Neural progenitor cell (in vitro differentiated cells): ENCODE results near the gene TEAD1. TPM values are rescaled to one million over a fixed set of nuclear protein-coding genes. Genes with fewer than 3 reads are reported as not detected.

Experiments used
- DNase-seq: peaks from one replicate; pipeline ENCODE4 v3.0.0-alpha.2; 2016; ENCODE audit warnings: low spot score
- H2AFZ ChIP-seq: fragments of 200-600 bp; sonication (generic); replicated peaks from 2 replicates; pipeline ENCODE4 v1.6.1; 2016; ENCODE audit warnings: antibody characterized with exemption
- H3F3A ChIP-seq: fragments of 200-600 bp; sonication (generic); 2 replicates; pipeline ENCODE4 v1.6.1; 2016; ENCODE audit warnings: antibody characterized with exemption, low read depth
- H3K27ac ChIP-seq: fragments of 200-600 bp; sonication (generic); 2 replicates; pipeline ENCODE4 v1.5.1; 2016; ENCODE audit warnings: mild to moderate bottlenecking
- H3K27me3 ChIP-seq: fragments of 200-600 bp; sonication (generic); 2 replicates; pipeline ENCODE4 v1.6.1; 2016; ENCODE audit warnings: mild to moderate bottlenecking, moderate library complexity
- H3K36me3 ChIP-seq: fragments of 200-600 bp; sonication (generic); 2 replicates; pipeline ENCODE4 v1.5.1; 2016
- H3K4me1 ChIP-seq: fragments of 200-600 bp; sonication (generic); 2 replicates; pipeline ENCODE4 v1.6.1; 2016; ENCODE audit warnings: mixed run types
- H3K4me2 ChIP-seq: fragments of 200-600 bp; sonication (generic); 2 replicates; pipeline ENCODE4 v1.6.1; 2016
- H3K4me3 ChIP-seq: fragments of 200-600 bp; sonication (generic); 2 replicates; pipeline ENCODE4 v1.5.1; 2016
- H3K79me2 ChIP-seq: fragments of 200-600 bp; sonication (generic); 2 replicates; pipeline ENCODE4 v1.6.1; 2016; ENCODE audit warnings: low read depth
- H3K9ac ChIP-seq: fragments of 200-600 bp; sonication (generic); 2 replicates; pipeline ENCODE4 v1.6.1; 2016
- H3K9me3 ChIP-seq: fragments of 200-600 bp; sonication (generic); 2 replicates; pipeline ENCODE4 v1.5.1; 2016; ENCODE audit warnings: low read depth
- H4K20me1 ChIP-seq: fragments of 200-600 bp; sonication (generic); 2 replicates; pipeline ENCODE4 v1.6.1; 2016; ENCODE audit warnings: low read depth
- H3K27ac Mint-ChIP-seq: 3 replicates; pipeline ENCODE4 v1.8.0; 2021; ENCODE audit warnings: mixed read lengths
- H3K27me3 Mint-ChIP-seq: 2 replicates; pipeline ENCODE4 v1.8.0; 2022; ENCODE audit warnings: low read depth, mild to moderate bottlenecking, inconsistent platforms, moderate library complexity, mixed read lengths; ENCODE audit not compliant: insufficient read depth
- H3K36me3 Mint-ChIP-seq: 3 replicates; pipeline ENCODE4 v1.8.0; 2021; ENCODE audit warnings: mixed read lengths
- H3K4me1 Mint-ChIP-seq: 3 replicates; pipeline ENCODE4 v1.8.0; 2021; ENCODE audit warnings: mixed read lengths
- H3K4me3 Mint-ChIP-seq: 3 replicates; pipeline ENCODE4 v1.8.0; 2021; ENCODE audit warnings: mild to moderate bottlenecking, moderate library complexity, mixed read lengths
- H3K9me3 Mint-ChIP-seq: 3 replicates; pipeline ENCODE4 v1.8.0; 2020; ENCODE audit warnings: mixed read lengths
- EZH2 ChIP-seq: fragments of 200-600 bp; sonication (generic); IDR thresholded peaks from 2 replicates; pipeline ENCODE4 v1.6.1; 2017; ENCODE audit warnings: antibody characterized with exemption, mild to moderate bottlenecking, moderate library complexity
- EZH2phosphoT487 ChIP-seq: fragments of 200-600 bp; sonication (generic); IDR thresholded peaks from 2 replicates; pipeline ENCODE4 v1.6.1; 2017; ENCODE audit warnings: antibody characterized with exemption
- total RNA-seq: library from RNA; depleted of rRNA; stranded (reverse); fragments of >200 nt; gene quantifications from 2 replicates; pipeline ENCODE4 v1.2.3, GENCODE V29; 2015; ENCODE audit warnings: low replicate concordance
- TF ChIP-seq, protein P1 (sequence below): fragments of 200-600 bp; sonication (generic); IDR thresholded peaks from 2 replicates; pipeline ENCODE4 v1.5.1; 2017; ENCODE audit warnings: antibody characterized with exemption, mild to moderate bottlenecking

Gene TEAD1
- total RNA-seq, 1 donor from 2014 or later, result 98.3 TPM

DNA sequence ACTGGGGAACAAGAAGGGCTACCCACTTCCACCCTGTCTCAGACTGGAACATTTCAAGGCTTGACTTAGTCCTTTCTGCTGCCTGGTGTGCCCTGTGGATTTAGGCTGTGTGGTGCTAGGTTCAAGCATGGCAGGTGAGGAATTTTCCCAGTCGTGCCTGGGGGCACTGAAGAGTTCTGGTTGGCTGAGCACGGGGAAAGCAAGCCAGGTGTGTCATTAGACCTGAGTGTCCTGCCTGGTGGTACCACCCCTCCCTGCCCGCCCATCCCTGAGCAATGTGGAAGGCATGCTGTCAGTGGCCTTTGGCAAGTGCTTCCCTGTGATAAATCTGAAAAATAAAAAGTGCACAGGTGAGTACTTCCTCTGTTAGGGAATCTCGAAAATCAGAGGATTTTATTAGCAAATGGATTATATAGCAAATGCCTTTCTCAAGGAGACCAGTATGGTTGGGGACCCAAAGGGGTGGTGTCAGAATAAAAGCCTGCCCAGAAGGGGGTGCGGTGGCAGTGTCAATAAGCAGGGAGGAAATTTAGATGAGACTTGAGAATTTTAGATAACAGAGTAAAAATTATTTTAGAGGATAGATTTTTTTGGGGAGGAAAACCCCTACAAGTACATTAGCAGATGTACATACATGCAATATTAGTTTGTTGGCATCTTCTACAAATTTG, 22.8 kb downstream of the TEAD1 start:
- no peak overlapping the region for H3K9ac ChIP-seq
- no peak for DNase-seq
- Mint-ChIP-seq H3K4me1 (peaks cover 93% of the 10 kb centered on the region), H3K27ac (no peak overlapping the region), H3K27me3 (no peaks in the 10 kb centered on the region), H3K9me3 (no peaks in the 10 kb centered on the region), H3K4me3 (peak overlapping the region; percentile 21), H3K36me3 (peaks cover 3% of the 10 kb centered on the region)
- no peaks in the 10 kb centered on the region for H3F3A ChIP-seq
- TF ChIP-seq, protein P1, sequence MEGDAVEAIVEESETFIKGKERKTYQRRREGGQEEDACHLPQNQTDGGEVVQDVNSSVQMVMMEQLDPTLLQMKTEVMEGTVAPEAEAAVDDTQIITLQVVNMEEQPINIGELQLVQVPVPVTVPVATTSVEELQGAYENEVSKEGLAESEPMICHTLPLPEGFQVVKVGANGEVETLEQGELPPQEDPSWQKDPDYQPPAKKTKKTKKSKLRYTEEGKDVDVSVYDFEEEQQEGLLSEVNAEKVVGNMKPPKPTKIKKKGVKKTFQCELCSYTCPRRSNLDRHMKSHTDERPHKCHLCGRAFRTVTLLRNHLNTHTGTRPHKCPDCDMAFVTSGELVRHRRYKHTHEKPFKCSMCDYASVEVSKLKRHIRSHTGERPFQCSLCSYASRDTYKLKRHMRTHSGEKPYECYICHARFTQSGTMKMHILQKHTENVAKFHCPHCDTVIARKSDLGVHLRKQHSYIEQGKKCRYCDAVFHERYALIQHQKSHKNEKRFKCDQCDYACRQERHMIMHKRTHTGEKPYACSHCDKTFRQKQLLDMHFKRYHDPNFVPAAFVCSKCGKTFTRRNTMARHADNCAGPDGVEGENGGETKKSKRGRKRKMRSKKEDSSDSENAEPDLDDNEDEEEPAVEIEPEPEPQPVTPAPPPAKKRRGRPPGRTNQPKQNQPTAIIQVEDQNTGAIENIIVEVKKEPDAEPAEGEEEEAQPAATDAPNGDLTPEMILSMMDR, result no peak
- H3K36me3 ChIP-seq, result no peaks in the 10 kb centered on the region
- H3K4me3 ChIP-seq, result no peak overlapping the region
- no peaks in the 10 kb centered on the region for H3K9me3 ChIP-seq
- H3K4me1 ChIP-seq, result peaks cover 78% of the 10 kb centered on the region
- no peak overlapping the region for H3K27ac ChIP-seq
- no peak overlapping the region for H2AFZ ChIP-seq
- H4K20me1 ChIP-seq, result peaks cover 100% of the 10 kb centered on the region
- H3K4me2 ChIP-seq, result no peak overlapping the region
- H3K27me3 ChIP-seq, result no peaks in the 10 kb centered on the region
- H3K79me2 ChIP-seq, result peaks cover 100% of the 10 kb centered on the region

DNA sequence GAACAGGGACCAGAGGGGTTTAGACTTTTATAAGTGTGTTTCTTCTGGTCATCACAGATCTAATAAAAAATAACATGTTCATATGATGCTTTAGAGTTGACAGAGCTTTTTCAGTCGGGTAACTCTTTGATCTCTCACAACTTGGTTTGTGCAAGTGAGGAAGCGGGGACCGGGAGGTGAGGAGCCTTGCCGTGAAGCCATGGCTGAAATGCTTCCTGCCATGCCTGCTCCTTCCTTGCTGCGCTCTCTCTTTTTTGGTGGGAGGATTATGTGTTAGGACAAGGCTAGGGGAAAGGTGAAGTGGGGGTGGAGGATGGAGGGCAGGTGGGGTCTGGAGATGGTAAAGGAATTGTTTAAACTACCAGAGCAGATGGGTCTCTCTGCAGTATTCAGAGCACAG, 23.8 kb downstream of the TEAD1 start:
- peak overlapping the region; percentile 54 for H3K27ac Mint-ChIP-seq
- Histone ChIP-seq H3K27ac (no peak overlapping the region), H2AFZ (no peak overlapping the region), H3K4me3 (no peak overlapping the region), H4K20me1 (peaks cover 100% of the 10 kb centered on the region), H3F3A (no peaks in the 10 kb centered on the region), H3K4me1 (peaks cover 68% of the 10 kb centered on the region), H3K4me2 (peak overlapping the region; percentile 27), H3K9ac (no peak overlapping the region), H3K36me3 (no peaks in the 10 kb centered on the region), H3K27me3 (no peaks in the 10 kb centered on the region), H3K79me2 (peaks cover 100% of the 10 kb centered on the region), H3K9me3 (no peaks in the 10 kb centered on the region)
- H3K27me3 Mint-ChIP-seq, result no peaks in the 10 kb centered on the region
- no peak for DNase-seq
- peaks cover 5% of the 10 kb centered on the region for H3K36me3 Mint-ChIP-seq
- TF ChIP-seq EZH2phosphoT487 (no peak), EZH2 (no peak)
- TF ChIP-seq, protein P1, result no peak
- no peaks in the 10 kb centered on the region for H3K9me3 Mint-ChIP-seq
- peak overlapping the region; percentile 75 for H3K4me3 Mint-ChIP-seq
- H3K4me1 Mint-ChIP-seq, result peaks cover 91% of the 10 kb centered on the region

DNA sequence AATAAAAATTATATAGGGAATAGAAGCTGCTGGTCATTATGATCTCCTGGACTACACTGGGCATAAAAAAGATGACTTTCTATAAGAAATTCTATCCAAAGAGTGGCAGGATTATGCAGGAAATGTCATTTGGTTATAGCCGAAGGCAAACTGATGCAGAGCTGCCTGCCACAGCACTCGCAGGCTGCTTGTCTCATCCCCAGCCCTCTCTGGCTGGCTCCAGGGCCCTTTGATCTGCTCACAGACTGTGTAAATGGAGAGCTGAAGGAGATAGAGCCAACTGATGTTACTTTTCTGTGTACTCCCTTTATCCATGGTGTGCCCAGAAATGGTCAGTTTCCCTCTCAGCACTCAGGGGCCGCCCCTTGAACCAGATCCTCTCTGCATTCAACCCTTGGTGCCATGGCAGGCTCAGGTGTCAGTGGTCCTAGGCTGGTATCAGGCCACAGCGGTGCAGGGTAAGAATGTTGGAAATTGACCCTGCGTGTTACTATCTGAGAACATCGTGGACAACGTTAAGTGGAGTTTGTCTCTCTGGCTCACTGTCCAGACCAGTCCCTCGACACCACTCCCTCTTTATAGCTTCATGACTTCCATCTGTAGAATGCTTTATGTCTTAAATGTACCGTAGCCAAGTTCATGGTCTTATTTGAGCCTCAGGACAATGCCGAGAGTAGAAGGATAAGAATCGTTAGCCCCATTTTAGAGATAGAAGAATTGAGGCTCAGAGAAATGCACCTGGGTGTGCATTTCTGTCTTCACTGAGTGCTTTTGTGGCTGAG, 27.8 kb downstream of the TEAD1 start:
- H3F3A ChIP-seq, result no peaks in the 10 kb centered on the region
- Mint-ChIP-seq H3K27me3 (no peaks in the 10 kb centered on the region), H3K36me3 (peaks cover 11% of the 10 kb centered on the region), H3K9me3 (no peaks in the 10 kb centered on the region), H3K4me3 (no peak overlapping the region), H3K4me1 (peaks cover 72% of the 10 kb centered on the region), H3K27ac (no peak overlapping the region)
- no peak for DNase-seq
- no peaks in the 10 kb centered on the region for H3K36me3 ChIP-seq
- H3K4me3 ChIP-seq, result no peak overlapping the region
- no peak overlapping the region for H3K4me2 ChIP-seq
- peaks cover 59% of the 10 kb centered on the region for H3K4me1 ChIP-seq
- H4K20me1 ChIP-seq, result peaks cover 100% of the 10 kb centered on the region
- no peaks in the 10 kb centered on the region for H3K27me3 ChIP-seq
- no peaks in the 10 kb centered on the region for H3K9me3 ChIP-seq
- H3K79me2 ChIP-seq, result peaks cover 100% of the 10 kb centered on the region
- H2AFZ ChIP-seq, result no peak overlapping the region
- H3K27ac ChIP-seq, result no peak overlapping the region
- TF ChIP-seq EZH2phosphoT487, result no peak
- no peak for TF ChIP-seq EZH2
- TF ChIP-seq, protein P1, result no peak
- no peak overlapping the region for H3K9ac ChIP-seq
